Measurements from ENCODE around the gene RBPMS2. TPM values are rescaled to one million over a fixed set of nuclear protein-coding genes. Genes with fewer than 3 reads are reported as not detected.

Gene RBPMS2
- polyA plus RNA-seq, 1 experiment: 0.88 TPM

GRCh38 chr15:64779630-64780029 is 4.2 kb upstream of the RBPMS2 start:
- ChIA-PET POLR2A (no interaction called here), CTCF (interaction anchor here (0.6 kb wide), 1 partner anchor 90 kb away, joined by 3 read pairs; no protein-coding TSS in a partner anchor)
- no peak for DNase-seq (ENCODE audit: low read depth, low spot score)
- H3K9me3 ChIP-seq (ENCODE audit: control insufficient read depth, insufficient read depth, low read length): no peaks in the 10 kb centered on the region; the same call in 1 of the 2 replicates
- TF ChIP-seq CTCF (IDR thresholded peaks at IDR 0.05; ENCODE audit: low read depth, low read length): no peak
- H3K27ac ChIP-seq (ENCODE audit: low read depth, low read length): no peak overlapping the region
- H3K27me3 ChIP-seq (ENCODE audit: control insufficient read depth, insufficient read depth, low read length): peaks cover 21% of the 10 kb centered on the region
- no peak overlapping the region for H3K4me3 ChIP-seq (ENCODE audit: low read depth, low read length)

GRCh38 chr15:64779024-64779423 is 3.6 kb upstream of the RBPMS2 start:
- TF ChIP-seq CTCF (IDR thresholded peaks at IDR 0.05; ENCODE audit: low read depth, low read length): no peak
- Histone ChIP-seq H3K27me3 (ENCODE audit: control insufficient read depth, insufficient read depth, low read length) (peaks cover 22% of the 10 kb centered on the region), H3K9me3 (ENCODE audit: control insufficient read depth, insufficient read depth, low read length) (no peaks in the 10 kb centered on the region; the same call in 1 of the 2 replicates), H3K4me3 (ENCODE audit: low read depth, low read length) (no peak overlapping the region), H3K27ac (ENCODE audit: low read depth, low read length) (no peak overlapping the region)
- POLR2A ChIA-PET: no interaction called here
- DNase-seq (ENCODE audit: low read depth, low spot score): no peak
- CTCF ChIA-PET: no interaction called here

- Histone ChIP-seq H3K9me3 (ENCODE audit: control insufficient read depth, insufficient read depth, low read length) (no peaks in the 10 kb centered on the region; the same call in 1 of the 2 replicates), H3K27ac (ENCODE audit: low read depth, low read length) (no peak overlapping the region), H3K4me3 (ENCODE audit: low read depth, low read length) (peak overlapping the region; percentile 60), H3K27me3 (ENCODE audit: control insufficient read depth, insufficient read depth, low read length) (peaks cover 33% of the 10 kb centered on the region)
- no peak for DNase-seq (ENCODE audit: low read depth, low spot score)
- ChIA-PET CTCF (no interaction called here), POLR2A (no interaction called here)
- no peak for TF ChIP-seq CTCF (IDR thresholded peaks at IDR 0.05; ENCODE audit: low read depth, low read length)
Measured at GRCh38 chr15:64776402-64776786, 1.0 kb upstream of the RBPMS2 start.

- no peak for TF ChIP-seq CTCF (IDR thresholded peaks at IDR 0.05; ENCODE audit: low read depth, low read length)
- ChIA-PET CTCF (interaction anchor here (0.7 kb wide), 1 partner anchor 60 kb away, joined by 3 read pairs; no protein-coding TSS in a partner anchor), POLR2A (no interaction called here)
- peaks cover 33% of the 10 kb centered on the region for H3K27me3 ChIP-seq (ENCODE audit: control insufficient read depth, insufficient read depth, low read length)
- H3K9me3 ChIP-seq (ENCODE audit: control insufficient read depth, insufficient read depth, low read length): no peaks in the 10 kb centered on the region; the same call in 1 of the 2 replicates
- no peak for DNase-seq (ENCODE audit: low read depth, low spot score)
- H3K27ac ChIP-seq (ENCODE audit: low read depth, low read length): no peak overlapping the region
- H3K4me3 ChIP-seq (ENCODE audit: low read depth, low read length): peak overlapping the region; percentile 54
Measured at GRCh38 chr15:64774629-64775493, 528 bp downstream of the RBPMS2 start.

- ChIA-PET POLR2A (interaction anchor here (0.7 kb wide), 1 partner anchor 25 kb away, joined by 3 read pairs; no protein-coding TSS in a partner anchor), CTCF (interaction anchor here (0.7 kb wide), 1 partner anchor 61 kb away, joined by 3 read pairs; no protein-coding TSS in a partner anchor)
- Histone ChIP-seq H3K4me3 (ENCODE audit: low read depth, low read length) (peak overlapping the region; percentile 54; the same call in 1 of the 2 replicates), H3K27me3 (ENCODE audit: control insufficient read depth, insufficient read depth, low read length) (peaks cover 33% of the 10 kb centered on the region), H3K9me3 (ENCODE audit: control insufficient read depth, insufficient read depth, low read length) (no peaks in the 10 kb centered on the region; the same call in 1 of the 2 replicates), H3K27ac (ENCODE audit: low read depth, low read length) (no peak overlapping the region)
- no peak for DNase-seq (ENCODE audit: low read depth, low spot score)
- no peak for TF ChIP-seq CTCF (IDR thresholded peaks at IDR 0.05; ENCODE audit: low read depth, low read length)
Measured at GRCh38 chr15:64774037-64774628, 1.3 kb downstream of the RBPMS2 start.

Measured in AG04450 (cell line).